OCI-LY7 (cell line): ENCODE results near the gene SLC27A1. TPM values are rescaled to one million over a fixed set of nuclear protein-coding genes. Genes with fewer than 3 reads are reported as not detected.

Experiments used
- BruUV-seq: library from RNA; stranded (reverse); fragments of 400-500 nt; replicated peaks from 2 replicates; lab custom pipeline; 2021; lab: Mats Ljungman, UMichigan
- CTCF ChIA-PET: fragments of 300-600 bp; sonication (Branson Sonifier 250); formaldehyde crosslinking; loops from one replicate; lab custom pipeline; 2022; ENCODE audit warnings: antibody characterized with exemption; ENCODE audit not compliant: unreplicated experiment; lab: Charles Lee
- POLR2A ChIA-PET: fragments of 300-600 bp; sonication (Branson Sonifier 250); formaldehyde crosslinking; loops from one replicate; lab custom pipeline; 2022; ENCODE audit warnings: antibody characterized with exemption; lab: Charles Lee
- DNase-seq: peaks from one replicate; pipeline ENCODE4 v3.0.0-alpha.2; 2015; ENCODE audit warnings: low spot score
- H2AFZ ChIP-seq: fragments of 200-600 bp; sonication (generic), shearing (Covaris generic); 2 replicates; pipeline ENCODE4 v1.6.1; 2014; ENCODE audit warnings: mild to moderate bottlenecking, antibody characterized with exemption, low read length, moderate library complexity
- H3K27ac ChIP-seq: fragments of 200-600 bp; sonication (generic); 2 replicates; pipeline ENCODE4 v1.5.1; 2014; ENCODE audit warnings: mixed run types, low read depth, mild to moderate bottlenecking, moderate library complexity, low read length, inconsistent platforms; ENCODE audit not compliant: poor library complexity, severe bottlenecking
- H3K36me3 ChIP-seq: fragments of 200-600 bp; sonication (generic); 2 replicates; pipeline ENCODE4 v1.6.1; 2014; ENCODE audit warnings: mild to moderate bottlenecking, antibody characterized with exemption, low read length, moderate library complexity, mixed read lengths; ENCODE audit not compliant: insufficient read depth
- H3K4me1 ChIP-seq: fragments of 200-600 bp; sonication (generic); 2 replicates; pipeline ENCODE4 v1.5.1; 2014; ENCODE audit warnings: mild to moderate bottlenecking, low read length; ENCODE audit not compliant: insufficient read depth, poor library complexity, severe bottlenecking
- H3K4me2 ChIP-seq: fragments of 200-600 bp; sonication (generic); 2 replicates; pipeline ENCODE4 v1.6.1; 2014; ENCODE audit warnings: mild to moderate bottlenecking, low read length
- H3K4me3 ChIP-seq: fragments of 200-600 bp; sonication (generic); 2 replicates; pipeline ENCODE4 v1.5.1; 2014; ENCODE audit warnings: mild to moderate bottlenecking, low read depth, low read length; ENCODE audit not compliant: poor library complexity, severe bottlenecking
- H3K79me2 ChIP-seq: fragments of 200-600 bp; sonication (generic); 2 replicates; pipeline ENCODE4 v1.6.1; 2016; ENCODE audit warnings: low read depth, mild to moderate bottlenecking, low read length, moderate library complexity, mixed read lengths; ENCODE audit not compliant: insufficient read depth
- H3K9me2 ChIP-seq: fragments of 200-600 bp; sonication (generic); 2 replicates; pipeline ENCODE4 v1.6.1; 2016; ENCODE audit warnings: mild to moderate bottlenecking, low read length, mixed read lengths; ENCODE audit not compliant: insufficient read depth
- H3K9me3 ChIP-seq: fragments of 200-600 bp; sonication (generic); 2 replicates; pipeline ENCODE4 v1.6.1; 2014; ENCODE audit warnings: mild to moderate bottlenecking, mixed run types, low read length, mixed read lengths
- H4K20me1 ChIP-seq: fragments of 200-600 bp; sonication (generic); 2 replicates; pipeline ENCODE4 v1.6.1; 2014; ENCODE audit warnings: mild to moderate bottlenecking, antibody characterized with exemption, low read length, moderate library complexity, mixed read lengths; ENCODE audit not compliant: insufficient read depth
- CTCF ChIP-seq: fragments of 200-600 bp; sonication (generic); conservative IDR thresholded peaks from 2 replicates; pipeline ENCODE4 v1.5.1; 2014; ENCODE audit warnings: mild to moderate bottlenecking, antibody characterized with exemption, low read length, moderate library complexity, mixed read lengths
- EZH2phosphoT487 ChIP-seq: fragments of 200-600 bp; sonication (generic); IDR thresholded peaks from 2 replicates; pipeline ENCODE4 v1.6.1; 2018; ENCODE audit warnings: low read depth, borderline replicate concordance, mild to moderate bottlenecking, mixed run types, antibody characterized with exemption, low read length, moderate library complexity, mixed read lengths
- intact Hi-C: fragments of 100-400 bp; cut with micrococcal nuclease; formaldehyde crosslinking; loops from one replicate; pipeline ENCODE4 v1.10.0; 2022; ENCODE audit not compliant: unreplicated experiment
- total RNA-seq, 2 experiments: library from RNA; depleted of rRNA in 1 of 2; stranded (reverse); fragments of >200 nt in 1 of 2; shearing (Covaris generic) in 1 of 2; gene quantifications; 2 replicates each; pipeline ENCODE4 v1.2.3, GENCODE V29; 2014 to 2022

Gene SLC27A1
- total RNA-seq, 2 experiments from 2014 or later: 2.5 to 3.2 TPM

GRCh38 chr19:17553256-17553655 lies 82.9 kb downstream of the SLC27A1 start:
- Histone ChIP-seq H3K4me1 (peaks cover 14% of the 10 kb centered on the region), H3K79me2 (peaks cover 20% of the 10 kb centered on the region), H3K27ac (no peak overlapping the region), H3K4me2 (no peak overlapping the region), H3K9me2 (no peaks in the 10 kb centered on the region), H3K36me3 (peaks cover 56% of the 10 kb centered on the region), H3K4me3 (no peak overlapping the region), H4K20me1 (0 out of 2 replicates have a peak, but pooled peaks cover 4% of the 10 kb centered on the region), H2AFZ (no peak overlapping the region), H3K9me3 (no peaks in the 10 kb centered on the region)
- CTCF ChIA-PET: no interaction called here
- BruUV-seq: no TSS peak
- TF ChIP-seq CTCF: no peak
- TF ChIP-seq EZH2phosphoT487: no peak
- intact Hi-C loops: no loop called here
- POLR2A ChIA-PET: interaction anchor here (0.6 to 1.0 kb wide), 2 partner anchors 15 to 30 kb away, joined by 4 read pairs; no protein-coding TSS in a partner anchor
- no peak for DNase-seq

GRCh38 chr19:17554968-17555479 lies 84.7 kb downstream of the SLC27A1 start:
- TF ChIP-seq CTCF (no peak), EZH2phosphoT487 (no peak)
- H2AFZ ChIP-seq: peak overlapping the region; percentile 87
- DNase-seq: no peak
- no TSS peak for BruUV-seq
- POLR2A ChIA-PET: interaction anchor here (0.7 kb wide), 1 partner anchor 25 kb away, joined by 4 read pairs; no protein-coding TSS in a partner anchor
- H3K4me2 ChIP-seq: peak overlapping the region; percentile 90
- peaks cover 14% of the 10 kb centered on the region for H3K4me1 ChIP-seq
- no peaks in the 10 kb centered on the region for H3K9me2 ChIP-seq
- peaks cover 20% of the 10 kb centered on the region for H3K79me2 ChIP-seq
- H3K9me3 ChIP-seq: no peaks in the 10 kb centered on the region
- CTCF ChIA-PET: interaction anchor here (0.6 kb wide), 1 partner anchor 51 kb away, joined by 5 read pairs; no protein-coding TSS in a partner anchor
- H3K4me3 ChIP-seq: peak overlapping the region; percentile 88
- H3K36me3 ChIP-seq: peaks cover 57% of the 10 kb centered on the region
- intact Hi-C loops: loop anchor here (1.0 kb wide), 1 partner anchor 32 kb away; no protein-coding TSS in a partner anchor
- 0 out of 2 replicates have a peak, but pooled peaks cover 4% of the 10 kb centered on the region for H4K20me1 ChIP-seq
- peak overlapping the region; percentile 8 for H3K27ac ChIP-seq

- Histone ChIP-seq H3K4me3 (peak within 1 kb of the TSS; percentile 88), H3K27ac (peak within 1 kb of the TSS; percentile 44), H4K20me1 (0 out of 2 replicates have a peak, but pooled peaks cover 4% of the 10 kb centered on the region), H3K9me2 (no peaks in the 10 kb centered on the region), H3K4me2 (peak within 1 kb of the TSS; percentile 97), H3K9me3 (no peaks in the 10 kb centered on the region), H3K4me1 (peaks cover 14% of the 10 kb centered on the region), H2AFZ (peak within 1 kb of the TSS; percentile 87), H3K79me2 (peaks cover 20% of the 10 kb centered on the region), H3K36me3 (peaks cover 57% of the 10 kb centered on the region)
- ChIA-PET CTCF (interaction anchor here (0.6 kb wide), 1 partner anchor 50 kb away, joined by 5 read pairs; no protein-coding TSS in a partner anchor), POLR2A (interaction anchor here (0.7 kb wide), 1 partner anchor 25 kb away, joined by 4 read pairs; no protein-coding TSS in a partner anchor)
- TF ChIP-seq CTCF: no peak
- no peak for TF ChIP-seq EZH2phosphoT487
- DNase-seq: peak; percentile 100
- intact Hi-C loops: loop anchor here (1.0 kb wide), 1 partner anchor 32 kb away; no protein-coding TSS in a partner anchor
- BruUV-seq: no TSS peak
These were observed 85.2 kb downstream of the SLC27A1 start, which contains the start of gene COLGALT1 for GRCh38 chr19:17555480-17555928. COLGALT1 (plus strand) TSS chr19:17555649; CDS start chr19:17555714, 65 bp downstream.
